ENCODE data around the gene ESF1.

- TF ChIP-seq EZH2 (IDR thresholded peaks at IDR 0.05; ENCODE audit: insufficient read depth, poor library complexity, severe bottlenecking) (no peak), EZH2phosphoT487 (IDR thresholded peaks at IDR 0.05; ENCODE audit: insufficient read depth, low read depth) (no peak)
Measured at GRCh38 chr20:13813910-13814309, 29.2 kb upstream of the ESF1 start.
